ENCODE results near the gene KLHL30.

DNA sequence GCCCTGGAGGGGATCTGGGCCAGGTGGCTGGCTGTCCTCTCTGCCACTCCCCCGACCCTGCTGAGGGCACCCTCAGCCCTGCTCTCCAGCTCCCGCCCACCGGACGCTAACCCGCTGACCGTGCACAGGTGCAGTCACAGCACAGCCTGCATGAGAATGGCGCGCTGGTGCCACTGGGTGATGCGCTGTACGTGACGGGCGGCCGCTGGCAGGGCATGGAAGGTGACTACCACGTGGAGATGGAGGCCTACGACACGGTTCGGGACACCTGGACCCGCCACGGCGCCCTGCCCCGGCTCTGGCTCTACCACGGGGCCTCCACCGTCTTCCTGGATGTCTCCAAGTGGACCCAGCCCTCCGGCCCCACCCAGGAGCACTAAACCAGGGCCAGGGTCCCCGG, 12.2 kb downstream of the KLHL30 start:
- TF ChIP-seq, protein P1, sequence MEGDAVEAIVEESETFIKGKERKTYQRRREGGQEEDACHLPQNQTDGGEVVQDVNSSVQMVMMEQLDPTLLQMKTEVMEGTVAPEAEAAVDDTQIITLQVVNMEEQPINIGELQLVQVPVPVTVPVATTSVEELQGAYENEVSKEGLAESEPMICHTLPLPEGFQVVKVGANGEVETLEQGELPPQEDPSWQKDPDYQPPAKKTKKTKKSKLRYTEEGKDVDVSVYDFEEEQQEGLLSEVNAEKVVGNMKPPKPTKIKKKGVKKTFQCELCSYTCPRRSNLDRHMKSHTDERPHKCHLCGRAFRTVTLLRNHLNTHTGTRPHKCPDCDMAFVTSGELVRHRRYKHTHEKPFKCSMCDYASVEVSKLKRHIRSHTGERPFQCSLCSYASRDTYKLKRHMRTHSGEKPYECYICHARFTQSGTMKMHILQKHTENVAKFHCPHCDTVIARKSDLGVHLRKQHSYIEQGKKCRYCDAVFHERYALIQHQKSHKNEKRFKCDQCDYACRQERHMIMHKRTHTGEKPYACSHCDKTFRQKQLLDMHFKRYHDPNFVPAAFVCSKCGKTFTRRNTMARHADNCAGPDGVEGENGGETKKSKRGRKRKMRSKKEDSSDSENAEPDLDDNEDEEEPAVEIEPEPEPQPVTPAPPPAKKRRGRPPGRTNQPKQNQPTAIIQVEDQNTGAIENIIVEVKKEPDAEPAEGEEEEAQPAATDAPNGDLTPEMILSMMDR (conservative IDR thresholded peaks at IDR 0.05), result no peak
- TF ChIP-seq ZFX (IDR thresholded peaks at IDR 0.05), result no peak

Data from C4-2B (cell line).